Measurements from ENCODE around the gene VPS4A.

The VPS4A gene

DNA sequence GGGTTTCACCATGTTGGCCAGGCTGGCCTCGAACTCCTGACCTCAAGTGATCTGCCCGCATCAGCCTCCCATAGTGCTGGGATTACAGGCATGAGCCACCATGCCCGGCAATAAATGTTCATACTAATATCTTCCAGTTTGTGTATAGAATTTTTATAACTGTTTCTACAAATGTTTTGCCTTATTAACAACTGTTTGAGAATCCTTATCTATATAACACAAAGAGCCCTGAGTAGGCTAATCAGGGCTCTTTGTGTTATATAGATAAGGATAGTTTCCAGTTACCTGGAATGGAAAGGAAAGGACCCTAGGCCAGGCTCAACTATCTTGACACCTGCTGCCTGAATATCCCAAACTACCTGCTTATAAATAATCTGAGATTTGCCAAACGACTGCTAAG is 57.7 kb downstream of the VPS4A start:
- DNase-seq = no peak

DNA sequence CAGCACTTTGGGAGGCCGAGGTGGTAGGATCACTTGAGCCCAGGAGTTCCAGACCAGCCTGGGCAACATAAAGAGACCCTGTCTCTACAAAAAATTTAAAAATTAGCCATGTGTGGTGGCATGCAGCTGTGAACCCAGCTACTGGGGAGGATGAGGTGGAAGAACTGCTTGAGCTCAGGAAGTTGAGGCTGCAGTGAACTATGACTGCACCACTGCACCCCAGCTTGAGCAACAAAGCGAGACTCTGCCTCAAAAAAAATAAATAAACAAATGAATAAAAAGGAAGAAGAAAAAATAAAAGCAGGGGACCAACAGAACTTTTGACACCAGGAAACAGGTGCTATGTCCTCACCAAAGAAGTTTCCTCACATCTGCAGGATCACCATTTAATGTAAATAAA is 60.4 kb downstream of the VPS4A start:
- DNase-seq = no peak

DNA sequence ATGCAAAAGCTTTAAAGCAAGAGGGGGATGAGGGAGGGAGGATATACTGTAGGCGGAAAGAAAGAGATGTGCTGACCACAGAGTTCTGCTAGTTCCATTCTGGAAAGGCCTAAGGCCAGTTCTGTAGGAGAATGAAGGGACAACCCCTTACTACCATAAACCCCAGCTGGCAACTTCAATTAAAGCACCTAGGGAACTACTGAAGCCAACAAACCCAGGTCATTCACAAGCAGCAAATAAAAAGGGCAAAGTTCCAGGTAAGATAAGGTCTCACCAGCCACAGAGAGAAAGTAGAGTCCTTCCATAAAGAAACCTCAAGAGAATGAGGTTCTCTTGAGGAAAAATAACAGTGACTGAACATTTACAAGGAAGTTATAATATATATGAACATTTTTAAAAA is 61.9 kb downstream of the VPS4A start:
- DNase-seq = no peak

All from stimulated activated CD4-positive, alpha-beta T cell treated with anti-CD3 and anti-CD28 coated beads, Interleukin-1b, Interleukin-23, amount 100 ng/mL, for 48 hours (primary cell).